ENCODE data around the gene FKBP3. TPM values are rescaled to one million over a fixed set of nuclear protein-coding genes. Genes with fewer than 3 reads are reported as not detected.

Gene FKBP3
- total and polyA plus RNA-seq, 2 of the 13 experiments (the other 11 are each of a cell fraction or from before 2014, with no cell fraction given) = 57.0 to 87.6 TPM

- no peak for TF ChIP-seq MED8 (CRISPR knock-in tag; IDR thresholded peaks at IDR 0.05; ENCODE audit: insufficient replicate concordance)
- no peak for TF ChIP-seq RFXAP (CRISPR knock-in tag; IDR thresholded peaks at IDR 0.05; ENCODE audit: borderline replicate concordance)
- TF ChIP-seq ELF4 (CRISPR knock-in tag; IDR thresholded peaks at IDR 0.05; ENCODE audit: borderline replicate concordance) = no peak
- TF ChIP-seq TEAD3 (CRISPR knock-in tag; optimal IDR thresholded peaks at IDR 0.05; ENCODE audit: borderline replicate concordance) = peak; percentile 24
- TF ChIP-seq IRF2 (CRISPR knock-in tag; IDR thresholded peaks at IDR 0.05) = peak; percentile 36; the same call in 1 of the 2 replicates
- TF ChIP-seq SALL2 (CRISPR knock-in tag; IDR thresholded peaks at IDR 0.05) = no peak
- 0 out of 2 replicates have a peak, but pooled peaks have one; percentile 50 for TF ChIP-seq MYPOP (CRISPR knock-in tag; IDR thresholded peaks at IDR 0.05)
- peak; percentile 85; the same call in 1 of the 2 replicates for TF ChIP-seq CAMTA2 (CRISPR knock-in tag; IDR thresholded peaks at IDR 0.05; ENCODE audit: borderline replicate concordance)
- peak; percentile 79; the same call in 1 of the 2 replicates for TF ChIP-seq MAX (IDR thresholded peaks at IDR 0.05)
- TF ChIP-seq ZNF563 (CRISPR knock-in tag; IDR thresholded peaks at IDR 0.05) = peak; percentile 53; the same call in 1 of the 2 replicates
- TF ChIP-seq KLF6 (CRISPR knock-in tag; IDR thresholded peaks at IDR 0.05) = peak; percentile 48; the same call in 1 of the 2 replicates
- peak; percentile 76; the same call in 1 of the 2 replicates for TF ChIP-seq ZFP41 (CRISPR knock-in tag; IDR thresholded peaks at IDR 0.05; ENCODE audit: borderline replicate concordance)
- TF ChIP-seq, protein P1, sequence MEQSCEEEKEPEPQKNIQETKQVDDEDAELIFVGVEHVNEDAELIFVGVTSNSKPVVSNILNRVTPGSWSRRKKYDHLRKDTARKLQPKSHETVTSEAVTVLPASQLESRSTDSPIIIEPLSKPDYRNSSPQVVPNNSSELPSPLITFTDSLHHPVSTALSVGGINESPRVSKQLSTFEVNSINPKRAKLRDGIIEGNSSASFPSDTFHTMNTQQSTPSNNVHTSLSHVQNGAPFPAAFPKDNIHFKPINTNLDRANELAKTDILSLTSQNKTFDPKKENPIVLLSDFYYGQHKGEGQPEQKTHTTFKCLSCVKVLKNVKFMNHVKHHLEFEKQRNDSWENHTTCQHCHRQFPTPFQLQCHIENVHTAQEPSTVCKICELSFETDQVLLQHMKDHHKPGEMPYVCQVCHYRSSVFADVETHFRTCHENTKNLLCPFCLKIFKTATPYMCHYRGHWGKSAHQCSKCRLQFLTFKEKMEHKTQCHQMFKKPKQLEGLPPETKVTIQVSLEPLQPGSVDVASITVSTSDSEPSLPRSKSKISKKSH (CRISPR knock-in tag; IDR thresholded peaks at IDR 0.05; ENCODE audit: borderline replicate concordance) = peak; percentile 69; the same call in 1 of the 2 replicates
- 0 out of 2 replicates have a peak, but pooled peaks have one; percentile 38 for TF ChIP-seq THRA (CRISPR knock-in tag; IDR thresholded peaks at IDR 0.05; ENCODE audit: borderline replicate concordance)
- peak; percentile 48; the same call in 1 of the 2 replicates for TF ChIP-seq ZNF292 (CRISPR knock-in tag; IDR thresholded peaks at IDR 0.05; ENCODE audit: borderline replicate concordance, low read depth)
- 0 out of 2 replicates have a peak, but pooled peaks have one; percentile 23 for TF ChIP-seq ZNF446 (CRISPR knock-in tag; IDR thresholded peaks at IDR 0.05)
- TF ChIP-seq YY1 (IDR thresholded peaks at IDR 0.05; ENCODE audit: insufficient read depth, insufficient replicate concordance, low read depth, low read length) = peak; percentile 60
- TF ChIP-seq MYC (CRISPR knock-in tag; IDR thresholded peaks at IDR 0.05; ENCODE audit: borderline replicate concordance) = peak; percentile 78; the same call in 1 of the 2 replicates
- TF ChIP-seq KDM1A (CRISPR knock-in tag; IDR thresholded peaks at IDR 0.05) = no peak
- TF ChIP-seq CBX1 (IDR thresholded peaks at IDR 0.05; ENCODE audit: low read depth) = peak; percentile 78
- TF ChIP-seq TFDP2 (CRISPR knock-in tag; IDR thresholded peaks at IDR 0.05) = peak; percentile 67
- TF ChIP-seq HNRNPH1 (optimal IDR thresholded peaks at IDR 0.05; ENCODE audit: low read depth, low read length) = no peak
- peak; percentile 64; the same call in 1 of the 2 replicates for TF ChIP-seq GATA4 (IDR thresholded peaks at IDR 0.05; ENCODE audit: borderline replicate concordance, low read depth)
- no peak for TF ChIP-seq ZSCAN29 (CRISPR knock-in tag; conservative IDR thresholded peaks at IDR 0.05)
These were observed 50.1 kb downstream of the FKBP3 start, which contains the start of gene PRPF39 (continued) for GRCh38 chr14:45083976-45084722.
